D721Med (cell line): ENCODE results near the gene LPP.

ENCODE experiments used
- DNase-seq: peaks from one replicate; pipeline ENCODE4 v3.0.0; 2011; ENCODE audit warnings: low spot score; ENCODE audit not compliant: insufficient read length
- FAIRE-seq: peaks from 2 replicates; lab custom pipeline; 2011; peaks lifted over from hg19 to GRCh38; lab: Jason Lieb, UNC
- CTCF ChIP-seq: IDR thresholded peaks from 2 replicates; pipeline ENCODE4 v1.5.1; 2012; ENCODE audit warnings: mild to moderate bottlenecking, control low read depth; ENCODE audit not compliant: insufficient read depth; ENCODE audit errors: missing control alignments

The LPP gene

DNA sequence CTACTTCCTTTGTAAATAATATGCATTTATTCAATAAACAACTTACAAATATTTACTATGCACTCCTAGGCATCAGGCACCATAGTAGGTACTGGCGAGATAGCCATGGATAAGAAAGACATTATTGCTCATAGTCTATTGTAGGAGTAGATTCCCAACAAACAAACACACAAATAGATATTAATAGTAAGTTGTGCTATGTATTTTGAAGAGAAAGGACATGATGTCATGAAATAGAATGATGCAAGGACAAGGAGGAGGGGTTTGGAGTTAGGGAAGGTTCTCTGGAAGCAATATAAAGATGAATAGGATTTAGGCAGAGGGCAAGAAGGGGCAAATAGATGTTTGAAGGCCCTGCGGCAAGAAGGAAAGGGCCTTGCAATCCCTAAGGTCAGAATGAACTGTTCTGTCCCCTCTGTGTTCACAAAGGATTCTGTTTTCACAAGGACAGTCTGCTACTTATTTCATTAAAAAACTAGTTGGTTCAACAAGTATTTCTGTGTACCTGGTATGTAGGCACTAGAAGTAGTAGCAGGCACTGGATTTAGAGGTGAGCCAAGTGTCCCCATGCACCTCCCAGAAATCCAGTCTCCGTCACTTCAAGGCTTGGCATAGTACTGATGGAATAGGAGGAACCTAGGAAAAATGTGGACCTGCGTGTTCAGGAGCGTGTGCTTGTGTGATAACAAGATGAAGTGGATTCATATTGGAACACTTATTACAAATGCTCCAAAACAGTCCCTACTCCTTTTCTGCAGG is 786.0 kb downstream of the LPP start:
- DNase-seq: no peak
- no peak for TF ChIP-seq CTCF
- no peak for FAIRE-seq
